Ascending aorta (tissue), 2 donors: ENCODE results near the gene SMR3A. TPM values are rescaled to one million over a fixed set of nuclear protein-coding genes. Genes with fewer than 3 reads are reported as not detected.

Source experiments
- DNase-seq, 2 donors: peaks; one replicate each; pipeline ENCODE4 v3.0.0-alpha.2; 2019; ENCODE audit warnings: low spot score in 2 of 2
- H3K27ac ChIP-seq, 2 donors: fragments of 200-600 bp; sonication (generic); one replicate each; pipeline ENCODE4 v1.5.1; 2016 to 2017; ENCODE audit warnings: mild to moderate bottlenecking in 1 of 2
- H3K27me3 ChIP-seq: fragments of 200-600 bp; sonication (generic); one replicate; pipeline ENCODE4 v1.5.1; 2017
- H3K36me3 ChIP-seq, 2 donors: fragments of 200-600 bp; sonication (generic); one replicate each; pipeline ENCODE4 v1.5.1; 2016
- H3K4me1 ChIP-seq, 2 donors: fragments of 200-600 bp; sonication (generic); one replicate each; pipeline ENCODE4 v1.5.1; 2016 to 2017; ENCODE audit warnings: mild to moderate bottlenecking in 1 of 2
- H3K4me3 ChIP-seq, 2 donors: fragments of 200-600 bp; sonication (generic); one replicate each; pipeline ENCODE4 v1.5.1; 2016 to 2017; ENCODE audit warnings: mild to moderate bottlenecking in 1 of 2
- H3K9me3 ChIP-seq, 2 donors: fragments of 200-600 bp; sonication (generic); one replicate each; pipeline ENCODE4 v1.5.1; 2016
- CTCF ChIP-seq, 3 experiments: fragments of 200-600 bp in 2 of 3; fragments of 450-650 bp in 1 of 3; sonication (generic) in 2 of 3; IDR thresholded peaks; one replicate each; pipeline ENCODE4 v1.5.1; 2016 to 2019; ENCODE audit warnings: antibody characterized with exemption in 3 of 3, mild to moderate bottlenecking in 1 of 3, moderate library complexity in 1 of 3
- intact Hi-C: fragments of 100-400 bp; cut with DNase I; formaldehyde crosslinking; loops from one replicate; pipeline ENCODE4 v1.15.1; 2023
- total RNA-seq: library from RNA; depleted of rRNA; stranded (reverse); fragments of >200 nt; gene quantifications from one replicate; pipeline ENCODE4 v1.1.0, GENCODE V29; 2016

SMR3A gene
- total RNA-seq, 1 donor from 2014 or later: not detected

- intact Hi-C loops: no loop called here
- H3K9me3 ChIP-seq: peaks cover 0 to 3% of the 10 kb centered on the region in 2 donors
- no peaks in the 10 kb centered on the region for H3K27me3 ChIP-seq
- H3K4me3 ChIP-seq: no peak overlapping the region
- TF ChIP-seq CTCF (IDR thresholded peaks at IDR 0.05): no peak
- no peaks in the 10 kb centered on the region for H3K4me1 ChIP-seq
- H3K27ac ChIP-seq: no peak overlapping the region
- H3K36me3 ChIP-seq: no peaks in the 10 kb centered on the region
- DNase-seq: no peak
These were observed 11.4 kb downstream of the SMR3A start for GRCh38 chr4:70371987-70372386.

- Histone ChIP-seq H3K27ac (no peak overlapping the region), H3K9me3 (peaks cover 0 to 4% of the 10 kb centered on the region in 2 donors), H3K27me3 (no peaks in the 10 kb centered on the region), H3K4me3 (no peak overlapping the region), H3K4me1 (no peaks in the 10 kb centered on the region), H3K36me3 (no peaks in the 10 kb centered on the region)
- DNase-seq: no peak
- no peak for TF ChIP-seq CTCF (IDR thresholded peaks at IDR 0.05)
- intact Hi-C loops: no loop called here
These were observed 12.2 kb downstream of the SMR3A start for GRCh38 chr4:70372760-70373159.

GRCh38 chr4:70380578-70380977 lies 20.0 kb downstream of the SMR3A start:
- no peaks in the 10 kb centered on the region for H3K36me3 ChIP-seq
- H3K4me3 ChIP-seq: no peak overlapping the region
- intact Hi-C loops: no loop called here
- no peak for TF ChIP-seq CTCF (IDR thresholded peaks at IDR 0.05)
- DNase-seq: no peak
- no peaks in the 10 kb centered on the region for H3K27me3 ChIP-seq
- H3K27ac ChIP-seq: no peak overlapping the region
- H3K9me3 ChIP-seq: peaks cover 0 to 4% of the 10 kb centered on the region in 2 donors
- H3K4me1 ChIP-seq: no peaks in the 10 kb centered on the region

- H3K9me3 ChIP-seq: no peaks in the 10 kb centered on the region
- H3K4me1 ChIP-seq: no peaks in the 10 kb centered on the region
- no peak within 1 kb of the TSS for H3K4me3 ChIP-seq
- no peak for TF ChIP-seq CTCF (IDR thresholded peaks at IDR 0.05)
- no peak within 1 kb of the TSS for H3K27ac ChIP-seq
- H3K27me3 ChIP-seq: no peaks in the 10 kb centered on the region
- no peak for DNase-seq
- intact Hi-C loops: no loop called here
- H3K36me3 ChIP-seq: no peaks in the 10 kb centered on the region
These were observed 22.2 kb downstream of the SMR3A start, which contains the start of gene SMR3B for GRCh38 chr4:70382691-70383181. Gene SMR3B (plus strand): TSS chr4:70383131. CDS start chr4:70384511, 1,380 bp downstream.

GRCh38 chr4:70392057-70392776 lies 31.7 kb downstream of the SMR3A start:
- no peak for TF ChIP-seq CTCF (IDR thresholded peaks at IDR 0.05)
- no peaks in the 10 kb centered on the region for H3K9me3 ChIP-seq
- no peak overlapping the region for H3K27ac ChIP-seq
- intact Hi-C loops: no loop called here
- H3K4me1 ChIP-seq: no peaks in the 10 kb centered on the region
- no peaks in the 10 kb centered on the region for H3K27me3 ChIP-seq
- H3K36me3 ChIP-seq: no peaks in the 10 kb centered on the region
- no peak overlapping the region for H3K4me3 ChIP-seq
- DNase-seq: no peak
